GM18867 (cell line): ENCODE results near the gene FARS2.
A peak's percentile ranks its signal among the peaks of the same experiment; 100 is the strongest.

Experiments
- ATAC-seq: cut with Tn5 transposase; IDR thresholded peaks from one replicate; pipeline ENCODE4 v1.9.1; 2021; ENCODE audit warnings: mild to moderate bottlenecking, moderate library complexity; ENCODE audit not compliant: unreplicated experiment

Gene FARS2

DNA sequence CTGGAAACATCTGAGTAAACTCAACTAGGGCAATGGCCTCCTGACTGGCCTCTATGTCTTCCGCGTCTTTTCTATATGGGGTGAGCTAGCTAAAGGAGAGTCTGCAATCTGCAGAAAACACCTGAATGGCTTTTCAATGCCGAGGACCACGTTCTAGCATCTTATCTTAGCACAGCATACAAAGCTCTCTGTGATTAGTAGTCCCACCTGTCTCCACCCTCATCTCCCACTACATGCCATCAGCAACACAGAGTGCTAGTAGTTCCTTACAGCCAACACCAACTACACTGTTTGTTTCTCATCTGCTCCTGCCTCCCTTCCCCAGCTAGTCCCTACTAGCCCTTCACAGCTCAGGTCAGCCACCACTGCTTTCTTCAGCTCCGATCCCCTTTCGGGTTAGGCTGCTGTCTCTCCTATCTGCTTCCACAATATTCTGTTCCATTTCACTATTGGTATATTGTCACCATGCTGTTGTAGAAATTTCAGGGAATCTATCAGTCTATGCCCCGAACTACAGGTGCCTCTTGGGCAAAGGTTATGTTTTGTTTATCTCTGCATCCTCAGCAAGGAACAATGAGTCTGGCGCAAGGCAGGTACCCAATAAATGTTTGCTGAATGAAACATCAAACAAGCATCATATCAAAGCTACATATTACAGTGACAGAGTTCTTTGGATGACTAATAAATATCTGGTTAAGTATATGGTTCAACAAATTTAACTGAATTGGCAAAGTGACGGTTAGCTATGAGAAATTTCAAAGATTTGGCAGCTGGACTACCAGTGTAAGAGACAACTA, 12.8 kb upstream of the FARS2 start:
- ATAC-seq: no peak

DNA sequence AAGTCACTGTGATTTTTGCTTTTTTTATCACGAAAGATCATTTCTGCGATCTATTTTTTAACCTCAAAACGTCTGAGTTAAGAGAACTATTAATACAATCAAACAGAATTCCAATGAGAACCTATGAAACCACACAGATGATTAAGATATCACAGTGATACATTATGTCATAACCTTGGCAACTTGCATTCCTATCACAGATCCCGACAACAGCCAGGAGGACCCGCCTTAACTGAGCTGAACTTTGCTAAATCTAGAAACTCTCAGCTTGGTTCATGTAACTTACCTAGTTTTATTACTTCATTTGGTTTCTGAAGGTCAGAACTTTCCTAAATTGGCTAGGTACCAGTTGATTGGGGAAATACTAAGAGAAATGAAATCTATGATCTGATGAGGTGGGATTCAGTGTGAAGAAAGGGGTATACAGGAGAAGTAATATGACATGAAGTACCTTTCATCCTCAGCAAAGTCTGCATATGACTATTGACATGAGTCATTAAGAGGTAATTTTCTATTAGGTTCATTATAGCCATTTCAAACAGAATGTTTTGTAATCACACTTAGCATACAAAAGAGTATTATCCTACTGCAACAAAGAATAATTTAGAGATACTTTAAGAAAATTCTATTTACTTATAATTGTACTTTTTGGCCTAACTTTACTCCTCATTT, 11.7 kb upstream of the FARS2 start:
- no peak for ATAC-seq

DNA sequence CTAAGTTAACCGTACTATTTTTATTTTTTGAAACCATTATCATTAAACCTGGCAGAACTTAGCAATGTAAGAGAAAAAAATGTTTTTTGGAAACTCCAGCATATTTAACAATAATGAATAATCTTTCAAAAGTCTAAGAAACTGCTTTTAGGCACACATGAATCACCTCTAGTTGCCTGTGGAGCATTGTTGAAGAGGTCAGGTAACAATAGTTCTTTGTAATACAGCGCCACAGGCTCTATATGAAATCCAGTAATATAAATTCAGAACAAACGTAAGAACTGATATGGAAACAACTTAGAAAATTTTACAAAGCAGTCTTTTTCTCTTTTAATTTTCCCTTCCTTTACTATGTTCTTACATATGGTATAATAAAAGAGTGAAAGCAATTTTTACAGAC, 10.9 kb upstream of the FARS2 start:
- no peak for ATAC-seq

DNA sequence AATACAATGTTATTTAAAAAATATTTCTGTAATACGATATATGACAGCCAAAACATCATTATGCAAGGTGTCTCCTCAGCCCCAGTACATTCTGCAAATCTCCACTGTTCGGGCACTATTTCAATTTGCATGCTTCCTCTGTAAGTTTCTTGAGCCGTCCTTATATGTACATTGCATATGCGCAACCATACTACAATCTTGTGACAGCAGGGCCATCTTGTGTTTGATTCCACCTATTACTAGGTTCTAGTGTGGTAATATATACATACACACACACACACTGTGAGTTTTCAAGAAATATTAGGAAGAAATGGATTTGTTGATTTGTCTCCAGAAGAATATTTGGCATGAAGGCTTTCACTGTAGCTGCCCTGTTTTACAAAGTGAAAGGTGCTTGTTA, 10.4 kb upstream of the FARS2 start:
- no peak for ATAC-seq

DNA sequence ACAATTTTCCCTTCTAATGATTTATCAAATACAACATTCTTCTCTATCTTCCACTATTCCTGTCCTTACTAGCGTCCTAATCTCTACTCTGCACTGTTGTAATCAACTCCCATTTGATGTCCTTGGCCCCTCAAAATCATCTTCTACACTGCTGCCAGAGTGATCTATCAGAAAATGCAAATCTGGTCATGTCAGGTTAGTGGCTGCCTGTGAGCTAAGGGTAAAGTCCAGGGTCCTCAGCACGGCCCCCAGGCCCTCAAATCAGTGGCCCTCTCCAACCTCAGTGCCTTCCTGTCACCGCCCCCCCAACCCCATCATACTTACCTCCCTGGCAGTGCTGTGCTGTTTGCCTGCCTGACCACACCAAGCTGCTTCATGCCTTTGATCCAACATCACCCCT, 4.4 kb upstream of the FARS2 start:
- ATAC-seq: no peak

DNA sequence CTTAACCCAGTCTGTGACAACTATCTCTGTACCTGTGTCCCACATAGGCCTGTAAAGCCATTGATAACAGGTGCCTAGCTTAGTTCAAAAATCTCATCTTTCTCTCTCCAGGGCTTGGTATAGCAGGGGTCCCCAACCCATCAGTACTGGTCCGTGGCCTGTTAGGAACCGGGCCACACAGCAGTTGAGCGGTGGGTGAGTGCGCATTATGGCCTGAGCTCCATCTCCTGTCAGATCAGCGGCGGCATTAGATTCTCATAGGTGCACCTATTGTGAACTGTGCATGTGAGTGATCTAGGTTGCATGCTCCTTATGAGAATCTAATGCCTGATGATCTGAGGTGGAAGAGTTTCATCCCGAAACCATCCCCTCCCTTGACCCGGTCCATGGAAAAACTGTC, 3.9 kb upstream of the FARS2 start:
- ATAC-seq: no peak

DNA sequence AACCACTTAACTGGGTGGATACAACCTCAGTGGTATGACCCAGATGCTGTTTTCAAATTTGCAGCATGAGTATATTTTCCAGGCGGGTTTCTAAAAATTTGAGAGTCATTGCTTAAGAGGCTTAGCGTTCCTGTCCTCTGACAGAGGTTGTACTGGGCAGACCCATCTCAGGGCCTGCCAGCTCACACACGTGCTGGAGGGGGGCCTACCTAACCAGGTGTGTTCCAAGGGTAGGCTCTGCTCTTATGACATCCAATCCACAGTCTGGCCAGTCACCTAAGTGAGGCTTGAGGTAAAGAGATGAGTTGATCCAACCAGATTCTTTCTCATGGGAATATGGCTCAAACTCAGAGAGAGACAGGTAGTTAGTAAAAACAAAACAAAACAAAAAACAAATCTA, 1.9 kb upstream of the FARS2 start:
- ATAC-seq: no peak

DNA sequence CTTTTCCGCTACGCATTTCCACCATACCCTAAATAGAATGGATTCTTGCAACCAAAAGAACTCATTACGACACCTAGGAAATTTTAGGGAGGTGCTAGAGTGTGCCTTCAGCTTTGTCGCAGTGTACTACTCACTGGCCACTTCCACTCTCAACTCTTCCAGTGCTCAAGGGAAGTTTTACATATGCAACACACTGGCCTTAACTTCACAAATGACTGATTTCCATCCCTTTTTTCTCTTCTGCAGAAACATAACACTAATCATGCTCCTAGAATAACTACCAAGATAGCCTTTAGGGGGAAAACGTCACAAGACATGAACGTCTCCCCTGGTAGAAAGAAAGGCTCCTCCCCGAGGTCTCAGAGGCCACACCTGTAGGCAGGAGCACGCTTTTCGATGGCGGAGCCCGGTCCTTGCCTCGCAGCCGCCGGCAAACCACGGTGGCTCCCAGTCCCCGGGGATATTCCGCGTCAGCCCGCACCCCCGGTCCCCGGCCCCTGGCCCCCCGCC, 1.1 kb upstream of the FARS2 start:
- ATAC-seq: peak; percentile 70

DNA sequence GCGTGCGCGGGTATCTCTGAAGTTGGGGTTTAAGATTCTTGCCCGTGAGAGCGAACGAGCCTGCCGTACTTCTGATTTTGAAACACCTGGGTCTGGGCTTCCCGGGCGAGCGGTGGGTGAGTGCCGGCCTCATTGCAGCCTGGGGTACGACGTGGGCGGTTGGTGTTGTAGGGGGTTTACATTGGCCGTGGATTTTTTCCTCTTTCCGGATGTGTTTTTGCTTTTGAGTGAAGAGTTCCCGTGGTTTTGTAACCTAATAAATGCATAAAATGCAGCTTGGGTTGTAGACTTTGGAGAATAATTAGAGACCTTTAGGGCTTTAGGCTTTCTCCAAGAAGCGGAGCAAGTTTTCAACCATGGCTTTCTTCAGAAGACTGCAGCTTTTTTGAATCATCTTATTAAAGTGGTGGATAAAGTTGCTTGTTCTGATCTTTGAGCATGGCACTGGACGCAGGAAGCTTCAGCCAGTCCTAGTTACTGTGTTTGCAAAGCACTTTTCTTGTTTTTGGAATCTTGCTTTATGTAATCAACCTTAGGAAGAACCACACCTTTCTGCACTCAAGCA, 314 bp downstream of the FARS2 start:
- ATAC-seq: no peak

DNA sequence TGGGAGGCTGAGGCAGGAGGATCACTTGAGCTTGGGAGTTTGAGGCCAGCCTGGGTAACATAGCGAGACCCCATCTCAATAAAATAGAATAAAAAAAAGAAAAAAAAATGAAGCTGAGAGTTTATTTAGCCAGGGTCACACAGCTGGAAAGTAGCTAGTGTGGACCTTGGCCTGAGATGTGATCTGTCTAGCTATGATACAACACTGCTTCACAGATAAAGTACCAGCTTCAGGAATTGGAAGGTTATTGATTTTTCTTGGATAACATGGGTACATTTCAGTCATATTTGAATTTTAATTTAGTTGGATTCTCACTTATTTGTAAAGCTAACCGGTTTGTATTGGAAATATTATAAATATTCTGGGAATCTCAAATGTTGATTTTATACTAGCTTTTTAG, 5.1 kb downstream of the FARS2 start:
- no peak for ATAC-seq

DNA sequence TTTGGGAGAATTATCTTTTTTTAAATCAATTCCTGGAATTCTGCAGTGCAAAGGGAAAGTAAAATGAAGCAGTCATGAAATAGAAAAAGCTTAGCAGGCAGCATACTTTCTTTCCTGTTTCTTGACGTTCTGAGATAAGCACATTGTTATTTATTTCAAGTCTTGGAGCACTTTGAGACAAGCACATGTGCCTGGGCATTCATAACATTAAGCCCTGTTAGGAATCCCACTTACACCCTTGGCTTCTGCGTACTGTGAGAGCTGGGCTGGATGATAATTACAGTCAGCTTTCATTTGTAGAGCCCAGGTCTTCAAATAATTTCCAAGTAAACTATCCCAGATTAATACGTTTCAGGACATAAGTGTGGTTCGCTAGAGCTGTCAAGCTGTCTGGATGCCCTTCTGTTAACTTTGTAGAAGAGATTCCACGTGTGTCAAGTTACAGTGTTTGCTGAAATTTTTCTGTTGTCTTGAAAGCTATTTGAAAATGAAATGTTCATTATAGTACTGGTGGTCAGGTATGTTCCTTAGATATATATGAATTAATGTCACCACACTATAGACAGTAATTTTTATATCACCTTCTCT, 8.9 kb downstream of the FARS2 start:
- no peak for ATAC-seq

DNA sequence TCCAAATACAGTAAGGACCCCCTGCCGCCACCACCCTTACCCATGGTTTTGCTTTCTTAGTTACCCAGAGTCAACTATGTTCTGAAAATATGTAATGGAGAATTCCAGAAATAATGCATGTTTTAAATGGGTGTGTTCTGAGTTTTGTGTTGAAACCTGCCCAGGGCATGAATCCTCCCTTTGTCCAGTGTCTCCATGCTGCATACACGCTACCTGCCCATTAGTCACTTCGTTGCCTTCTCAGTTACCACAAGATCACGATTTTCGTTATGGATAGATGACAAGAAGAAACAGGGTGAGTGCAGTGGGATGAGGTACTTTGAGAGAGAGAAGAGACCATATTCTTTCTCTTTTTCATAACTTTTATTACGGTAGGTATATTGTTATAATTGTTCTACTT, 10.6 kb downstream of the FARS2 start:
- ATAC-seq: no peak

DNA sequence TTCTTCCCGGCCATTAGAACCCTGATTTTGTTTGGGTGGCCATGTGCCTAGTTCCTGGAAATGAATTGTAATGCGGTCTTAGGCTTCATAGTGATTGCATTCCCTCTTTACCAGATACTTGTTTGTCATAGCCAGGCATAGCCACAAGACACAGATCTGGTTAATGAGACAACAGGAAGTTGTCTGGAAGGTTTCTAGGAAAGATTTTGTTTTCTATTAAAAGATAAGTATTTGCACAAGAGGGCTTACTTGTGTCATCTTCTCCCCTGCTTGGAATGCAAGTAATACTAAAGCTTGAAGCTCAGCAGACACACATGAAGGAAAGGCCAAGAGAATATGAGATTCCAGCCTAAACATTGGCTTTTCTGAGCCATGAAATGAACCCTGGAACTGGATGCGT, 12.9 kb downstream of the FARS2 start:
- ATAC-seq: no peak

DNA sequence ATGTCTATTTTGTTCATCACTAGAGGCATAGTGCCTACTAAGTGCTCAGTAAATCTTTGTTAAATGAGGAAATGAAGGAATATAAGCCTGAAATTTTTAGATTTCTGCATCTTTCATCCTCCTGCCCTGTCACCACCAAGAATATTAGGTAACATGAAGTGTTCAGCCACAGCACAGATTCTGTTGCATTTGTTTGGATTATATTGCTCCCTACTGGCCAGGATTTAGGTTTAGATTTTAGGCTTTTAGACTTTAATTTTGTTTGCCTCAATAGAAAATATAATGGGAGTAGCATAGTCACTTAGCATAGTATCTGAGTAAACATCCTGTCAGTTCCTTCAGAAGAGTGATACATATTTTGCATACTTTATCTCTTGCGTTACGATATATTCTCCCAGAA, 14.2 kb downstream of the FARS2 start:
- no peak for ATAC-seq

DNA sequence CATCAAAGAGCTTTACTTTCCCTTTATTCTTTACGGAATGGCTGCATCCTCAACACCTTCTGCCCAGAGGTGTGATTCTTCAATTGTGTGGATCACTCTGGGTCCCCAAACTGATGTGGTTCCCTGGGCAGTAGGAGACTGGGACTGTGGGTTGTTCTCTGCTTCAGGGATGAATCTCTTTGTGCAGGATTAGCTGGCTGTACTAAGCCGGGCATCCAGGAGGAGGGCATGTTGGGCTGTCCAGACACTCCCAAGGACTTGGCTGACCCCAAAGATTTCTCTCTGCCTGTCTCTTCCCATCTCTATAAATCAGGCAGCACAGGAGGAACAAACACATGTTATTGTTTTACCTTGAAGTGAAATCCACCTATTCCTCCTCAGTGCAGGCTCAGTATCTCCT, 15.3 kb downstream of the FARS2 start:
- no peak for ATAC-seq

DNA sequence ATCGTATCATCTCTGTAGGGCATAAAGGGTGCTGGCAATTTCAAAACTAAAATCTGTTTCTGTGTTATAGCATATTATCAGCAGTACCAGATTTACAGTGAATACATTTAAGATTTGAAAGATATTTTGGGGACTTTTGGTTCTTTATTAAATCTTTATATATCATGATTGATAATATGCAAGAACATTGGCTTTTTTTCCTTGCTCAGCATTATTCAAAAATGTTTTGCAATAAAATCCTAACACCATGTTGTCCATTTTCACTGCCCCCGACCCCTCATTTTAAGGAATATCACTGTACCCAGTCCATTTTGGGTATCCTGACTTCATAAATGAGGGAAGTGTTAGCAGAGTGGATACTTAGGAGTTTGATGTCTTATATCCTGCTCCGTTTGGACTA, 16.3 kb downstream of the FARS2 start:
- ATAC-seq: no peak

DNA sequence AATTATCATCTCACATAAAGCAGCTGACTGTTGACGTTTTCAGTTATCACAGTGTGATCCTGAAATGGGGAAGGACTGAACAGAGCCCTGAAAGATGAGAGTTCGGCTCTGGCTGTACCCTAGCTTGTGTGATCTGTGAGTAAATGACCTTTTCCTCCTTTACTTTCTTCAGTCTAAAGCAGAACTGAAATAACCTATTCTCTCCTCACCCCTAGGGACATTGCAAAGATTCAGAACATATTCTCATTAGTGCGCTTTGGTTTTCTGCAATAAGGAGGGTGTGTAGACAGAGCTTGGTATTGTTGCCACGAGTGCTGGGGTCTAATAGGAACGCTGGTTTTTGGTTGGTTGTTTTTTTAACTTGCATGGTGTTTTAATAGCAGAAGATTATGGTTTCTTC, 16.7 kb downstream of the FARS2 start:
- peak; percentile 86 for ATAC-seq

DNA sequence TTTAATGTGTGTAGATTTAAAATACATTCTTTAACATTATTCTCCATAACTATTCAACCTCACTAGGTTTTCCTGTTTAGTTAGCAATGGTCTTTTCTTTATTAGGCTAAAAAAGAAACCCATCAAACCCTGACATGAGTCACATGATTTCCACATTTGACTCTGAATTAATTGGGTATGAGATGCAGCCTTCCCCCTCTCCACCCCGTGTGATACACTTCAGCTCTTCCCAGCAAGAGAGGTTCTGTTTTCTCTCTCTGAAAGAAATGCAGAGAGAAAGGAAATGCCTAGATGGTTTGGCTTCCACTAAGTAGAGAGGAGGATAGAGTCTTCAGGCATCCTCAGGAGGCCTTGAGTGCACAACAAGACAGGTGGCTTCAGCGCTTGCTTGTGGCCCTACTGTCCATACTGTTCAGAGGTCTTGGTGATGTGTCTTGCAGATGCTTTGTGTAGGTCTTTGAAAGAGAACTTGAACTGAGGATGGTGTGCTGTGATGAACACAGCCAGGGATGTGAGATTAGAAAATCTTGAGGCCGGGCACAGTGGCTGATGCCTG, 17.3 kb downstream of the FARS2 start:
- no peak for ATAC-seq

DNA sequence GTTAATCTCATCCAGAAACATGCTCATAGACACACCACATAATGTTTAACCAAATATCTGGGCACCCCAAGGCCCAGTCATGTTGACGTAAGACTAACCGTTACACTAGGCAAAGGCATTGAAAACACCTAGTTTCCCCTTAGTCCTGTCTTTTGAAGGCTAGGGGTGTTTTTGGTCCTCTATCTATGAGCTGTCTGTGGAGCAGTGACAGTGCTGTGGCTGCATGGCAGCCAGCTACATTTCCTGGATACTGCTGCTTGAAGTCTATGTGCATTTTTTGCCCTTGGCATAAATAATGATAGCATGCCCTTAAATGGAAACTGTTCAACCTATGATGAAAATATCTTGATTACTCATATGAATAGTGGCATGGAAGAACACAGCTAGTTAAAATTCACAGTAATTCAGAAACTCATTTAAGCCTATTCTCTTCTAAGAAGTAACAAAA, 18.6 kb downstream of the FARS2 start:
- ATAC-seq: no peak

DNA sequence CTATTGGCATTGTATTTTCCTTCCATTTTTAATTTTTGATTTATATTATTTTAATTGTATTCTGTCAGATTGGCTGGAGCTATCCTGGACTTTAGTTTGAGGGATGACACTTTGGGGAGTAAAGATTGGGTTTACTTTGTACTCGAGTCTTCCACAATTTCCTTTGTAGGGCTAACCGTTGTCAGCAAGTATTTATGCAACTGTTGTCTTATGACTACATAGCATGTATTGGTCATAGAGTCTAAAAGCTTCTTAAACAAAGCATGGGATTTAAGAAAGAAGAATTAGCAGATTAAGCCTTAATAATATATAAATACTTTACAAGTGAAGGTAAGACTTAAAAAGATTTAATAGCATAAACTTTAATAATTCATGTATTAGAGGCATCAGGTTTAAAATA, 19.6 kb downstream of the FARS2 start:
- no peak for ATAC-seq

DNA sequence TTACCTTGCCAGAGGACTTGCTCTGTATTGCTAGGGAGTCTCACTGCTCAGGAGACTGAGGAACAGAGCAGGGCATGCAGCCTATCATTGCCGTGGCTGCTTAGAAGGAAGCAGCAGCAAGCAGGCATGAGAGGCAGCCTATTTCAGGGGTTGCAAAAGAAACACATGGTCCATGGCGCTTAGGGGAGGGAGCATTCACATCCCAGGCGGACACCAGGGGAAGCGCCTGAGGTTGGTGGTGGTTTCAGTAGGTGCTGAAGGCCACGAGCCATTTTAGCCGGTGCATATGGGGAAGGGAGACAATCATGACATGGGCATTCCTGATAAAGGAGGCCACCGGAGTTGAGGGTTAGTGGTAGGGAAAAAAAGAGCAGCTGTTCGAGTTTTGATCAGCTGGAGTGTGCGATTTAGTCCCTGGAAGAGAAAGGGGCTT, 20.9 kb downstream of the FARS2 start:
- no peak for ATAC-seq
